Parathyroid adenoma (tissue), 2 donors: ENCODE data around the gene ATP1B1.
A peak's percentile ranks its signal among the peaks of the same experiment; 100 is the strongest.

Source experiments
- H2AFZ ChIP-seq: fragments of 300-600 bp; sonication (generic); one replicate; pipeline ENCODE4 v1.7.0; 2017; ENCODE audit warnings: antibody characterized with exemption, mild to moderate bottlenecking
- H3K27ac ChIP-seq: fragments of 300-600 bp; sonication (generic); one replicate; pipeline ENCODE4 v1.7.0; 2017
- H3K27me3 ChIP-seq: fragments of 300-600 bp; sonication (generic); one replicate; pipeline ENCODE4 v1.7.0; 2017; ENCODE audit warnings: low read length; ENCODE audit not compliant: control insufficient read depth, insufficient read depth
- H3K36me3 ChIP-seq: fragments of 300-600 bp; sonication (generic); one replicate; pipeline ENCODE4 v1.7.0; 2017; ENCODE audit warnings: low read length; ENCODE audit not compliant: control insufficient read depth, insufficient read depth
- H3K4me1 ChIP-seq: fragments of 300-600 bp; sonication (generic); one replicate; pipeline ENCODE4 v1.7.0; 2017; ENCODE audit warnings: control low read depth
- H3K4me2 ChIP-seq: fragments of 300-600 bp; sonication (generic); one replicate; pipeline ENCODE4 v1.7.0; 2017; ENCODE audit warnings: low read length
- H3K4me3 ChIP-seq: fragments of 300-600 bp; sonication (generic); one replicate; pipeline ENCODE4 v1.7.0; 2017; ENCODE audit warnings: low read depth, low read length
- H3K79me2 ChIP-seq: fragments of 300-600 bp; sonication (generic); one replicate; pipeline ENCODE4 v1.7.0; 2017; ENCODE audit warnings: control low read depth
- H3K9ac ChIP-seq: fragments of 300-600 bp; sonication (generic); one replicate; pipeline ENCODE4 v1.7.0; 2017; ENCODE audit warnings: mild to moderate bottlenecking
- H3K9me3 ChIP-seq: fragments of 300-600 bp; sonication (generic); one replicate; pipeline ENCODE4 v1.7.0; 2017; ENCODE audit warnings: low read length; ENCODE audit not compliant: control insufficient read depth
- TF ChIP-seq, protein P1 (sequence below): fragments of 300-600 bp; sonication (generic); IDR thresholded peaks from one replicate; pipeline ENCODE4 v1.7.0; 2017; ENCODE audit warnings: antibody characterized with exemption, mild to moderate bottlenecking
- donor health status: primary hyperparathyroidism.

The ATP1B1 gene

GRCh38 chr1:169105434-169106094 lies 926 bp upstream of the ATP1B1 start:
- H3K27me3 ChIP-seq = no peaks in the 10 kb centered on the region
- no peaks in the 10 kb centered on the region for H3K9me3 ChIP-seq
- H3K79me2 ChIP-seq = peaks cover 31% of the 10 kb centered on the region
- no peak overlapping the region for H3K9ac ChIP-seq
- H3K4me1 ChIP-seq = peaks cover 25% of the 10 kb centered on the region
- peak overlapping the region; percentile 96 for H3K27ac ChIP-seq
- H3K4me2 ChIP-seq = peak overlapping the region; percentile 66
- TF ChIP-seq, protein P1, sequence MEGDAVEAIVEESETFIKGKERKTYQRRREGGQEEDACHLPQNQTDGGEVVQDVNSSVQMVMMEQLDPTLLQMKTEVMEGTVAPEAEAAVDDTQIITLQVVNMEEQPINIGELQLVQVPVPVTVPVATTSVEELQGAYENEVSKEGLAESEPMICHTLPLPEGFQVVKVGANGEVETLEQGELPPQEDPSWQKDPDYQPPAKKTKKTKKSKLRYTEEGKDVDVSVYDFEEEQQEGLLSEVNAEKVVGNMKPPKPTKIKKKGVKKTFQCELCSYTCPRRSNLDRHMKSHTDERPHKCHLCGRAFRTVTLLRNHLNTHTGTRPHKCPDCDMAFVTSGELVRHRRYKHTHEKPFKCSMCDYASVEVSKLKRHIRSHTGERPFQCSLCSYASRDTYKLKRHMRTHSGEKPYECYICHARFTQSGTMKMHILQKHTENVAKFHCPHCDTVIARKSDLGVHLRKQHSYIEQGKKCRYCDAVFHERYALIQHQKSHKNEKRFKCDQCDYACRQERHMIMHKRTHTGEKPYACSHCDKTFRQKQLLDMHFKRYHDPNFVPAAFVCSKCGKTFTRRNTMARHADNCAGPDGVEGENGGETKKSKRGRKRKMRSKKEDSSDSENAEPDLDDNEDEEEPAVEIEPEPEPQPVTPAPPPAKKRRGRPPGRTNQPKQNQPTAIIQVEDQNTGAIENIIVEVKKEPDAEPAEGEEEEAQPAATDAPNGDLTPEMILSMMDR = no peak
- H3K4me3 ChIP-seq = peak overlapping the region; percentile 100
- H2AFZ ChIP-seq = peak overlapping the region; percentile 65
- H3K36me3 ChIP-seq = no peaks in the 10 kb centered on the region

DNA sequence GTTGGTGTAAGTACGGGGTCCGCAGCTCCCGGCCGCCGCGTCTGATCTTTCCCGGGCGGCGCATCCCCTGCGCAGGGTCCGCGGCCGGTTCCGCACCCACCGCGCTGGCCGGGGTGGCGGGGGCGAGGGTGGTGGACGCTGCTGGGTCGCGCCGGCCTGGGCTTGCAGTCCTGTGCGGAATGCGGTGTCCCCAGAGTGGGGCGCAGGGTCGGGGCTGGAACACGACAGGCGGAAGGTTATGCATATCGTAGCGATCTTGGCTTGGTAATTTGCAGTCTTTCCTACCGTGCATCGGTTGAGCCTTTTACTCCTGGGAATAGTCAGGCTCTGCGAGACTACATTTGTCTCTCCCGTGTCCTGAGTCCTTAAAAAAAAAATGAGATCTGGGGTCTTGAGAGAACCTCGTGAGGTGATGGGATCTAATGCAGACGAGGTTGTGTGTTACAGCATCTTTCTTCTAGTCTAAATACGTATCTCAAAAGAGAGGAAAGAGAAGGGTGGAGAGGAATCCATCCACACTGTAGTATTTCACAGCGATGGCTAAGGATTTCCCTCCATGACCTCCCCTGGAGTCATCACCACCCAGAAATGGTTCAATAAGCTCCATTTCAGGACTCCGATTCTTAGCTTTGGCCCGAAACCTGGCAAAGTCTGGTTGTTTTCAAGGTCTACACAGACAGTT lies 572 bp downstream of the ATP1B1 start:
- no peaks in the 10 kb centered on the region for H3K9me3 ChIP-seq
- no peaks in the 10 kb centered on the region for H3K27me3 ChIP-seq
- peak overlapping the region; percentile 100 for H3K4me3 ChIP-seq
- peaks cover 20% of the 10 kb centered on the region for H3K4me1 ChIP-seq
- peak overlapping the region; percentile 96 for H3K27ac ChIP-seq
- H3K36me3 ChIP-seq = no peaks in the 10 kb centered on the region
- peak overlapping the region; percentile 78 for H3K9ac ChIP-seq
- H3K4me2 ChIP-seq = peak overlapping the region; percentile 94
- TF ChIP-seq, protein P1 = no peak
- peaks cover 31% of the 10 kb centered on the region for H3K79me2 ChIP-seq
- H2AFZ ChIP-seq = peak overlapping the region; percentile 50

DNA sequence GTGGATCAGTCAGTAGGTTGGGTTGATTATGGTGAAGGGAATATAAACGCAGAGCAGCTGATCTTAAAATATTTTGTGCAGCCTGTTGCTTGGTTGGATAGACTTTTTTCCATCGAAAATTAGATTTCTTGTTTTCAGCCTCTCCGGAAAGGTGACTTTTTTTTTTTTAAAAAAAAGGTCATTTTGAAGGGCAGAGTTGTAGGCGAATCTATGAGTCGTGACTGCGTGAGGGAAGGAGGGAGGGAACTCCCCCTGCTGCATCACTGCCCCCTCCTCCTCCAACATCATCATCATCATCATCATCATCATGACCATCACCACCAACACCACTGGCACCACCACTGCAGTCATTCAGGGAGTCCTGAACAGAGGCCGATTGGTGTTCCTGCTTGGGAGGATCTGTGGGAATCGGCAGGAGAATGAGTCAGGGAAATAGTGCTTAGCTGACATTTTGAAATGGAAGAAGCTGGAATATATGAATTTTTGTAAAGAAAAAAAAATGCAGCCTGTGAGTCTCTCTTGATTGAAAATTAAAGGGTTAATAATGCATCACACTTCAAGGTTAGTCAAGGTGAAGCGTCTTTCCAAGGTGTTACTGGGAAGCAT lies 1.2 kb downstream of the ATP1B1 start:
- Histone ChIP-seq H3K27ac (peak overlapping the region; percentile 96), H3K9me3 (no peaks in the 10 kb centered on the region), H3K9ac (peak overlapping the region; percentile 78), H3K4me1 (peaks cover 23% of the 10 kb centered on the region), H2AFZ (no peak overlapping the region), H3K4me2 (peak overlapping the region; percentile 94), H3K27me3 (no peaks in the 10 kb centered on the region), H3K79me2 (peaks cover 33% of the 10 kb centered on the region), H3K4me3 (peak overlapping the region; percentile 100), H3K36me3 (no peaks in the 10 kb centered on the region)
- TF ChIP-seq, protein P1 = no peak

DNA sequence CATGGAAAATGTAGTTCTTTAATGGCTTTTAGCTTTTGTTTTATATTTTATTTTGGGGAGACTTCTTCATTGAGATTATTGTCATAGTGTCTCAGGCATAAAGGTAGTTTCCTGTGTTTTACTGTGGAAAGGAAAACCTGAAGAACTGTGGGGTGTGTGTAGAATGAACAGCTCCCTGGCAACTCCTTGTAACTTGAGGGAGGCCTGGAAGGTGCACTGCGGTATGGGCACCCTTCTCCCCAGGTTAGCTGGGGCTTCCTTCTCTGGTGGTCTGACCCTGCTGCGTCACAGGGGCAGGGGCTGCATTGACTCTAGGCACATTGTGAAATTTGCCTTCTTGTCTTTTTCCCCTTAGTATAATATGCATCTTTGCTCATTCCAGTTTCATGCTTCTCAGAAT lies 1.7 kb downstream of the ATP1B1 start:
- Histone ChIP-seq H3K79me2 (peaks cover 36% of the 10 kb centered on the region), H3K36me3 (no peaks in the 10 kb centered on the region), H3K27ac (peak overlapping the region; percentile 96), H3K9ac (peak overlapping the region; percentile 58), H2AFZ (no peak overlapping the region), H3K9me3 (no peaks in the 10 kb centered on the region), H3K4me1 (peaks cover 22% of the 10 kb centered on the region), H3K27me3 (no peaks in the 10 kb centered on the region), H3K4me3 (peak overlapping the region; percentile 100), H3K4me2 (peak overlapping the region; percentile 94)
- TF ChIP-seq, protein P1 = no peak
